Anterior cingulate cortex (tissue), 58 donors: ENCODE results near the gene UTP4.

ENCODE experiments used
- DNase-seq, 58 donors: peaks; one replicate each; lab custom pipeline; 2025; lab: John Stamatoyannopoulos, UW

Gene UTP4

GRCh38 chr16:69132424-69133252 is at the start of gene UTP4, which contains the start of gene CHTF8:
TSS of gene UTP4 (plus strand) at chr16:69132649. CDS start at chr16:69133460, 811 bp downstream.
TSS of gene CHTF8 (minus strand) at chr16:69132588. CDS start at chr16:69121458, 11,130 bp downstream.
- DNase-seq = peak; percentile 27 to 87 (median 76)

GRCh38 chr16:69083306-69083941 is 49.0 kb upstream of the UTP4 start:
- DNase-seq = no peak

GRCh38 chr16:69084289-69084688 is 48.2 kb upstream of the UTP4 start:
- DNase-seq = no peak

GRCh38 chr16:69085032-69085695 is 47.3 kb upstream of the UTP4 start:
- DNase-seq = no peak

- no peak for DNase-seq
Observed at GRCh38 chr16:69087161-69087581, 45.3 kb upstream of the UTP4 start.

- no peak for DNase-seq
Observed at GRCh38 chr16:69088684-69089083, 43.8 kb upstream of the UTP4 start.

GRCh38 chr16:69089091-69089910 is 43.1 kb upstream of the UTP4 start:
- peak in 6 of 58 donors; percentile 9 to 43 (median 34) for DNase-seq

GRCh38 chr16:69093974-69094373 is 38.5 kb upstream of the UTP4 start:
- DNase-seq = no peak

- DNase-seq = no peak
Observed at GRCh38 chr16:69094501-69094900, 37.9 kb upstream of the UTP4 start.

- no peak for DNase-seq
Observed at GRCh38 chr16:69095193-69095592, 37.3 kb upstream of the UTP4 start.

GRCh38 chr16:69100071-69100691 is 32.3 kb upstream of the UTP4 start:
- DNase-seq = no peak

GRCh38 chr16:69105501-69106361 is 26.7 kb upstream of the UTP4 start, which contains the start of gene HAS3:
TSS of gene HAS3 (plus strand) at chr16:69105653. CDS start at chr16:69109396, 3,743 bp downstream.
- DNase-seq = peak in 24 of 58 donors; percentile 8 to 49 (median 18)

GRCh38 chr16:69106491-69107315 is 25.7 kb upstream of the UTP4 start:
- DNase-seq = no peak

- DNase-seq = peak in 1 of 58 donors; percentile 23
Observed at GRCh38 chr16:69107316-69107962, 25.0 kb upstream of the UTP4 start.

- DNase-seq = no peak
Observed at GRCh38 chr16:69108064-69108904, 24.2 kb upstream of the UTP4 start.

GRCh38 chr16:69108905-69109252 is 23.6 kb upstream of the UTP4 start:
- DNase-seq = no peak
